GM12872 (cell line): Measurements from ENCODE around the gene CREBRF.

Experiments
- CTCF ChIP-seq: IDR thresholded peaks from 3 replicates; pipeline ENCODE4 v1.5.1; 2011; ENCODE audit warnings: low read depth, mild to moderate bottlenecking, low read length, moderate library complexity; ENCODE audit not compliant: insufficient read depth

The CREBRF gene

GRCh38 chr5:173094012-173094661 is 38.0 kb downstream of the CREBRF start:
- TF ChIP-seq CTCF: no peak

- TF ChIP-seq CTCF: no peak
Observed at GRCh38 chr5:173098787-173099186, 42.6 kb downstream of the CREBRF start.

GRCh38 chr5:173099461-173099860 is 43.3 kb downstream of the CREBRF start:
- no peak for TF ChIP-seq CTCF

GRCh38 chr5:173101245-173101644 is 45.1 kb downstream of the CREBRF start:
- TF ChIP-seq CTCF: no peak

GRCh38 chr5:173103411-173103810 is 47.3 kb downstream of the CREBRF start:
- TF ChIP-seq CTCF: no peak

GRCh38 chr5:173108914-173109313 is 52.8 kb downstream of the CREBRF start:
- TF ChIP-seq CTCF: no peak

- TF ChIP-seq CTCF: no peak
Observed at GRCh38 chr5:173114536-173114935, 58.4 kb downstream of the CREBRF start.

GRCh38 chr5:173119719-173120118 is 63.6 kb downstream of the CREBRF start:
- no peak for TF ChIP-seq CTCF
